ENCODE results near the gene DDX52. TPM values are rescaled to one million over a fixed set of nuclear protein-coding genes. Genes with fewer than 3 reads are reported as not detected.

The DDX52 gene
- total and polyA plus RNA-seq, 2 of the 13 experiments (the other 11 are each of a cell fraction or from before 2014, with no cell fraction given): 8.9 to 36.1 TPM

DNA sequence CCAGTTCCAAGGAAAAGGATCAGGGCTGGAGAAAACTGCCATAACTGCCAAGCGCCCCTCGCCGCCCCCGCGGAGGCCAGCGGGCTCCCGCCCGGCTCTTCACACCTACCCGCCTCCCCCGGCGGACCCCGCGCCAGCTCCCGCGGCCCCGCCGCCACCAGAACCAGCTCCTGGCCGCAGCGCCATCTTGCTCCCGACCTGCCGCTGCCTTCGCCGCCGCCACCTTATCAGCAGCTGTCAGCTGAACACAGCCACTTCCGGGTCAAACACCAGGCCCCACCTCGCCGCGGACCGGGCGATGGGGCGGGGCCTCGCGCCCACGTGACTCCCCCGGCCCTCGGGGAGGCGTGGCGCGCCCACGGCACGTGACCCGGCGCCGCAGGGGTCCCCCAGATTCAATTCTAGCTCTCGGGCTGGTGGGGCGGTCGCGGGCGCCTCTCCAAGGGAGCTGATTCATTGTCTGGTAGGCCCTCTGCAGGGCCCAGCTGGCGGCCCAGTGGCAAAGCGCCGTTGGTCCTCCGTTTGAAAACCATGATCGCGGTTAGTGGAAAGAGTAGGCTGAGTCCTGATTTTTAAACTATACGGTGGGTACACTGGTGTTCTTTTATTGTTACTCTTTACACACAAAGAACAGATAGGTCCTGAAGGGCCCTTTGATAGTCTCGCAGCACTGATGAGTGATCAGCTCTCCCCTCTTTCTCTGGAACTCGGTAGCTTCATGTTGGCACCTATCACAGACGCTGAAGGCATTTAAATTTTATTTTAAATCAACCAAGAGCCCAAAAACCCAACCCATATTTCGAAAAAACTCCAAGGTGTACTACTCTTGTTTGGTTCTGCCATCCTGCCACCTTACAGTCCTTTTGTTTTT, 33.8 kb downstream of the DDX52 start, which contains the start of gene SYNRG (continued):
- TF ChIP-seq TRIM24 (CRISPR knock-in tag; IDR thresholded peaks at IDR 0.05) (no peak), ZNF773 (CRISPR knock-in tag; IDR thresholded peaks at IDR 0.05; ENCODE audit: borderline replicate concordance) (no peak), ARNTL (CRISPR knock-in tag; IDR thresholded peaks at IDR 0.05) (peak; percentile 94), MNT (IDR thresholded peaks at IDR 0.05) (peak; percentile 85), ZBTB3 (CRISPR knock-in tag; IDR thresholded peaks at IDR 0.05; ENCODE audit: borderline replicate concordance, low read depth) (peak; percentile 48; the same call in 1 of the 2 replicates), HCFC1 (IDR thresholded peaks at IDR 0.05; ENCODE audit: low read depth, low read length) (0 out of 2 replicates have a peak, but pooled peaks have one; percentile 34), ZNF879 (CRISPR knock-in tag; IDR thresholded peaks at IDR 0.05) (no peak), DZIP1 (CRISPR knock-in tag; IDR thresholded peaks at IDR 0.05) (0 out of 2 replicates have a peak, but pooled peaks have one; percentile 36), KAT7 (CRISPR knock-in tag; IDR thresholded peaks at IDR 0.05; ENCODE audit: borderline replicate concordance) (peak; percentile 87; the same call in 1 of the 2 replicates), HNRNPUL1 (IDR thresholded peaks at IDR 0.05; ENCODE audit: low read depth, low read length) (0 out of 2 replicates have a peak, but pooled peaks have one; percentile 37), ZNF367 (CRISPR knock-in tag; IDR thresholded peaks at IDR 0.05; ENCODE audit: borderline replicate concordance) (0 out of 2 replicates have a peak, but pooled peaks have one; percentile 11), TSC22D2 (CRISPR knock-in tag; IDR thresholded peaks at IDR 0.05; ENCODE audit: borderline replicate concordance) (0 out of 2 replicates have a peak, but pooled peaks have one; percentile 73), ZNF777 (CRISPR knock-in tag; IDR thresholded peaks at IDR 0.05) (no peak; the same call in 1 of the 2 replicates), ZSCAN29 (CRISPR knock-in tag; conservative IDR thresholded peaks at IDR 0.05) (no peak; the same call in 1 of the 2 replicates), TAF1 (CRISPR knock-in tag; IDR thresholded peaks at IDR 0.05) (peak; percentile 94), KMT2B (CRISPR knock-in tag; IDR thresholded peaks at IDR 0.05) (peak; percentile 88), FOXA3 (CRISPR knock-in tag; IDR thresholded peaks at IDR 0.05) (peak; percentile 47), MXD4 (CRISPR knock-in tag; IDR thresholded peaks at IDR 0.05) (peak; percentile 77; the same call in 1 of the 2 replicates), REL (CRISPR knock-in tag; conservative IDR thresholded peaks at IDR 0.05) (peak; percentile 73), STAG1 (CRISPR knock-in tag; IDR thresholded peaks at IDR 0.05) (peak; percentile 48), NBN (conservative IDR thresholded peaks at IDR 0.05) (no peak)
- TF ChIP-seq, protein P1, sequence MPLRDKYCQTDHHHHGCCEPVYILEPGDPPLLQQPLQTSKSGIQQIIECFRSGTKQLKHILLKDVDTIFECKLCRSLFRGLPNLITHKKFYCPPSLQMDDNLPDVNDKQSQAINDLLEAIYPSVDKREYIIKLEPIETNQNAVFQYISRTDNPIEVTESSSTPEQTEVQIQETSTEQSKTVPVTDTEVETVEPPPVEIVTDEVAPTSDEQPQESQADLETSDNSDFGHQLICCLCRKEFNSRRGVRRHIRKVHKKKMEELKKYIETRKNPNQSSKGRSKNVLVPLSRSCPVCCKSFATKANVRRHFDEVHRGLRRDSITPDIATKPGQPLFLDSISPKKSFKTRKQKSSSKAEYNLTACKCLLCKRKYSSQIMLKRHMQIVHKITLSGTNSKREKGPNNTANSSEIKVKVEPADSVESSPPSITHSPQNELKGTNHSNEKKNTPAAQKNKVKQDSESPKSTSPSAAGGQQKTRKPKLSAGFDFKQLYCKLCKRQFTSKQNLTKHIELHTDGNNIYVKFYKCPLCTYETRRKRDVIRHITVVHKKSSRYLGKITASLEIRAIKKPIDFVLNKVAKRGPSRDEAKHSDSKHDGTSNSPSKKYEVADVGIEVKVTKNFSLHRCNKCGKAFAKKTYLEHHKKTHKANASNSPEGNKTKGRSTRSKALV (CRISPR knock-in tag; IDR thresholded peaks at IDR 0.05): 0 out of 2 replicates have a peak, but pooled peaks have one; percentile 33
- TF ChIP-seq, protein P2, sequence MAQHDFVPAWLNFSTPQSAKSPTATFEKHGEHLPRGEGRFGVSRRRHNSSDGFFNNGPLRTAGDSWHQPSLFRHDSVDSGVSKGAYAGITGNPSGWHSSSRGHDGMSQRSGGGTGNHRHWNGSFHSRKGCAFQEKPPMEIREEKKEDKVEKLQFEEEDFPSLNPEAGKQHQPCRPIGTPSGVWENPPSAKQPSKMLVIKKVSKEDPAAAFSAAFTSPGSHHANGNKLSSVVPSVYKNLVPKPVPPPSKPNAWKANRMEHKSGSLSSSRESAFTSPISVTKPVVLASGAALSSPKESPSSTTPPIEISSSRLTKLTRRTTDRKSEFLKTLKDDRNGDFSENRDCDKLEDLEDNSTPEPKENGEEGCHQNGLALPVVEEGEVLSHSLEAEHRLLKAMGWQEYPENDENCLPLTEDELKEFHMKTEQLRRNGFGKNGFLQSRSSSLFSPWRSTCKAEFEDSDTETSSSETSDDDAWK (CRISPR knock-in tag; IDR thresholded peaks at IDR 0.05): no peak

All from HepG2 (cell line).